K562 (cell line): Measurements from ENCODE around the gene SLC24A2. TPM values are rescaled to one million over a fixed set of nuclear protein-coding genes. Genes with fewer than 3 reads are reported as not detected.

Experiments used
- ARNT ChIP-seq, 2 experiments: fragments of 450-650 bp; IDR thresholded peaks; 2 replicates each; pipeline ENCODE4 v1.6.1; 2016; ENCODE audit warnings: mild to moderate bottlenecking in 1 of 2
- CBFA2T3 ChIP-seq: fragments of 450-650 bp; IDR thresholded peaks from 2 replicates; pipeline ENCODE4 v1.6.1; 2017
- ELF2 ChIP-seq: fragments of 250-450 bp; sonication (Bioruptor Pico); IDR thresholded peaks from 2 replicates; pipeline ENCODE4 v1.5.0; 2021; ENCODE audit warnings: mild to moderate bottlenecking
- ETV5 ChIP-seq: sonication (generic); formaldehyde crosslinking; IDR thresholded peaks from 2 replicates; pipeline ENCODE4 v1.4.0; 2020; ENCODE audit warnings: low read depth, mild to moderate bottlenecking, missing genetic modification reagents
- MAFK ChIP-seq: IDR thresholded peaks from 2 replicates; pipeline ENCODE4 v1.6.1; 2011; ENCODE audit warnings: low read length, improper control_type of control experiment
- NR4A1 ChIP-seq, 2 experiments: fragments of 250-450 bp in 1 of 2; fragments of 450-650 bp in 1 of 2; sonication (Bioruptor Pico) in 1 of 2; IDR thresholded peaks; 2 replicates each; pipeline versions ENCODE4 v1.4.0 to v1.6.1; 2016 to 2020; ENCODE audit warnings: mild to moderate bottlenecking in 2 of 2, missing compliant biosample characterization in 1 of 2, missing genetic modification characterization in 1 of 2, moderate library complexity in 1 of 2
- PRDM10 ChIP-seq: fragments of 450-650 bp; IDR thresholded peaks from 2 replicates; pipeline ENCODE4 v1.6.1; 2018; ENCODE audit not compliant: partially characterized antibody
- PTRF ChIP-seq: fragments of 450-650 bp; IDR thresholded peaks from 2 replicates; pipeline ENCODE4 v1.6.1; 2016; ENCODE audit warnings: mild to moderate bottlenecking, missing genetic modification characterization, missing compliant biosample characterization
- SMARCE1 ChIP-seq: fragments of 450-650 bp; IDR thresholded peaks from 2 replicates; pipeline ENCODE4 v1.7.1; 2016; ENCODE audit warnings: mild to moderate bottlenecking
- TAF9B ChIP-seq: fragments of 450-650 bp; IDR thresholded peaks from 2 replicates; pipeline ENCODE4 v1.6.1; 2018; ENCODE audit warnings: mild to moderate bottlenecking; ENCODE audit not compliant: partially characterized antibody
- ZBTB11 ChIP-seq, 3 experiments: fragments of 200-800 bp in 1 of 3; fragments of 250-450 bp in 1 of 3; fragments of 450-650 bp in 1 of 3; sonication (Bioruptor Pico) in 1 of 3; sonication (Bioruptor generic) in 1 of 3; formaldehyde crosslinking in 1 of 3; IDR thresholded peaks; 2 replicates each; pipeline versions ENCODE4 v1.6.1 to v1.8.0; 2016 to 2022; ENCODE audit warnings: mild to moderate bottlenecking in 2 of 3, missing genetic modification characterization in 2 of 3, missing compliant biosample characterization in 1 of 3, moderate library complexity in 1 of 3
- ZHX1 ChIP-seq: fragments of 150-350 bp; conservative IDR thresholded peaks from 2 replicates; pipeline ENCODE4 v1.6.1; 2014; ENCODE audit warnings: low read length
- ZNF398 ChIP-seq: fragments of 250-450 bp; sonication (Bioruptor Pico); IDR thresholded peaks from 2 replicates; pipeline ENCODE4 v1.8.0; 2021; ENCODE audit warnings: moderate library complexity, mild to moderate bottlenecking, inconsistent platforms
- ZNF699 ChIP-seq: fragments of 250-450 bp; sonication (Bioruptor Pico); IDR thresholded peaks from 2 replicates; pipeline ENCODE4 v1.8.0; 2021; ENCODE audit warnings: mild to moderate bottlenecking, moderate library complexity; ENCODE audit not compliant: insufficient replicate concordance
- polyA plus RNA-seq, 8 experiments: library from polyadenylated mRNA; depleted of rRNA in 4 of 8; stranded (reverse) in 5 of 8; unstranded in 3 of 8; fragments of >200 nt; fragmentation: Nextera tagmentation in 2 of 8; fragmentation: Illumina TruSeq in 1 of 8; extraction: Ambion mirVana in 2 of 8; extraction: Trizol in 1 of 8; gene quantifications; 2 replicates each; pipeline versions ENCODE4 v1.2.1 to v1.2.3, GENCODE V29; 2011 to 2014; ENCODE audit warnings: inconsistent platforms in 1 of 8, missing spikeins in 1 of 8
- total RNA-seq, 7 experiments: library from RNA; depleted of rRNA in 6 of 7; stranded (reverse); fragments of >200 nt in 6 of 7; fragmentation: Illumina TruSeq in 2 of 7; extraction: Trizol in 2 of 7; gene quantifications; 2 replicates each; pipeline versions ENCODE4 v1.2.1 to v1.2.3, GENCODE V29; 2011 to 2021; ENCODE audit warnings: low replicate concordance in 1 of 7

Gene SLC24A2
- total and polyA plus RNA-seq, 9 of the 15 experiments (the other 6 are each of a cell fraction or from before 2014, with no cell fraction given), result 0.04 to 0.40 (median 0.09) TPM

GRCh38 chr9:19748278-19749126, 40.3 kb downstream of the SLC24A2 start (continued):
- TF ChIP-seq PRDM10 (peak; percentile 18), NR4A1 (CRISPR knock-in tag; IDR thresholded peaks at IDR 0.05) (no peak), NR4A1 (tag; IDR thresholded peaks at IDR 0.05) (no peak), MAFK (peak; percentile 87), ZNF398 (CRISPR knock-in tag) (no peak), ETV5 (peak; percentile 94), ZBTB11 (CRISPR knock-in tag; IDR thresholded peaks at IDR 0.05) (0 out of 6 replicates have a peak, but pooled peaks of 1 of the 3 experiments have one; percentile 52), ZHX1 (no peak), TAF9B (peak; percentile 19), SMARCE1 (peak; percentile 86), PTRF (tag) (no peak), CBFA2T3 (peak; percentile 95), ELF2 (CRISPR knock-in tag) (no peak), ARNT (IDR thresholded peaks at IDR 0.05) (peak; percentile 58 to 100; a peak in 2 of 4 replicates), ZNF699 (CRISPR knock-in tag) (no peak)
